Islet of Langerhans (tissue), 1 donor: ENCODE results near the gene SLCO2A1.

Experiments used
- FAIRE-seq: peaks from one replicate; lab custom pipeline; 2011; peaks lifted over from hg19 to GRCh38; lab: Jason Lieb, UNC

SLCO2A1 gene

GRCh38 chr3:133882986-133883586 lies 146.6 kb downstream of the SLCO2A1 start:
- FAIRE-seq = no peak

GRCh38 chr3:133881939-133882825 lies 147.5 kb downstream of the SLCO2A1 start:
- no peak for FAIRE-seq

- FAIRE-seq = no peak
Observed at GRCh38 chr3:133881492-133881891, 148.2 kb downstream of the SLCO2A1 start.

GRCh38 chr3:133880886-133881455 lies 148.8 kb downstream of the SLCO2A1 start:
- no peak for FAIRE-seq

GRCh38 chr3:133880287-133880686 lies 149.4 kb downstream of the SLCO2A1 start:
- FAIRE-seq = no peak

- FAIRE-seq = no peak
Observed at GRCh38 chr3:133878518-133878917, 151.2 kb downstream of the SLCO2A1 start.
